Inferior parietal cortex (tissue), 1 donor: ENCODE results near the gene CBY1.

Source experiments
- DNase-seq: peaks from one replicate; pipeline ENCODE4 v3.0.0-alpha.2; 2016; ENCODE audit errors: extremely low spot score

The CBY1 gene

DNA sequence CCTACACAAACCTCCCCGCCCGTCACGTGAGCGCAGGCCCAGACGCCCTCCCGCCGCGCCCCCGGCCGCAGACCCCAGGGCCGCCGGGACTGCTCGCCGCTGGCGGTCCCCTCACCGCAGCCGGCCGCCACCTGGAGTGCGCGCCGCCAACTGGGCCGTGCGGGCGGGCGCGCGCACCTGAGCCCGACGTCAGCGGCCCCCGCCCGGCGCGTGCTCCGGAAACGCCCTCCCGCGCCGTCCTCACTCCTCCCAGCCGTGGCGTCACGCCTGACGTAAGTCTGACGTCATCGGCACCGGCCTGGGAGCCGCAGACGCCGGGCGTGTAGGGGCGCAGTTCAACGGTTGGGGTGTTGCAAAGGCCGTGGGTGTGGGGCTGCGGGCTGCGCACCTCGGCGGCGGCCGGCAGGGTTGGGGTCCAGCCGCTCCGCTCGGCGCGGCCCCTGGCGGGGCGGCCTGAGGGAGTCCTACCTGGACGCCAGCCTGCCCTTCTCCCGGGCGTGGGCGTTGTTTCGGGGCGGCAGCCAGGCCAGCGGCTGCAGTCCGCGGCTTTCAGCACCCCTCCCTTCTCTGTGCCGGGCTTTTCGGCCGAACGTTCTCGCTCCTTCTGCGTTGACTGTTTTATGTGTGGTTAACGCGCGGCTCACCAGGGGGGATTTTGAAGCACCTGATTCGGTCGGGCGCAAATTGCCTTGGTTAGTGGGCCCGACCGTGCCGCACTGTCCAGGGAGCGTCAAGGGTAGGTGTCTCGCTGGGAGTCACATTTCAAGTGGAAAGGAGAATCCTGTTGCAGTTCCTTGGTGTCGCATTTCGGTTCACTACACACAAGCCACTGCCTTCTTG, 44.6 kb downstream of the CBY1 start, which contains the start of gene JOSD1:
TSS of gene JOSD1 (minus strand) at position 155 of the 840 bp plus-strand sequence. CDS start 956 bp downstream, outside the sequence.
- peak; percentile 94 for DNase-seq

GRCh38 chr22:38704654-38705234, 48.3 kb downstream of the CBY1 start:
- no peak for DNase-seq

- peak; percentile 100 for DNase-seq
Measured at GRCh38 chr22:38705235-38706100, 49.0 kb downstream of the CBY1 start, which contains the start of gene GTPBP1. TSS of gene GTPBP1 (plus strand) at chr22:38705944. CDS start at chr22:38705956, 12 bp downstream.

DNA sequence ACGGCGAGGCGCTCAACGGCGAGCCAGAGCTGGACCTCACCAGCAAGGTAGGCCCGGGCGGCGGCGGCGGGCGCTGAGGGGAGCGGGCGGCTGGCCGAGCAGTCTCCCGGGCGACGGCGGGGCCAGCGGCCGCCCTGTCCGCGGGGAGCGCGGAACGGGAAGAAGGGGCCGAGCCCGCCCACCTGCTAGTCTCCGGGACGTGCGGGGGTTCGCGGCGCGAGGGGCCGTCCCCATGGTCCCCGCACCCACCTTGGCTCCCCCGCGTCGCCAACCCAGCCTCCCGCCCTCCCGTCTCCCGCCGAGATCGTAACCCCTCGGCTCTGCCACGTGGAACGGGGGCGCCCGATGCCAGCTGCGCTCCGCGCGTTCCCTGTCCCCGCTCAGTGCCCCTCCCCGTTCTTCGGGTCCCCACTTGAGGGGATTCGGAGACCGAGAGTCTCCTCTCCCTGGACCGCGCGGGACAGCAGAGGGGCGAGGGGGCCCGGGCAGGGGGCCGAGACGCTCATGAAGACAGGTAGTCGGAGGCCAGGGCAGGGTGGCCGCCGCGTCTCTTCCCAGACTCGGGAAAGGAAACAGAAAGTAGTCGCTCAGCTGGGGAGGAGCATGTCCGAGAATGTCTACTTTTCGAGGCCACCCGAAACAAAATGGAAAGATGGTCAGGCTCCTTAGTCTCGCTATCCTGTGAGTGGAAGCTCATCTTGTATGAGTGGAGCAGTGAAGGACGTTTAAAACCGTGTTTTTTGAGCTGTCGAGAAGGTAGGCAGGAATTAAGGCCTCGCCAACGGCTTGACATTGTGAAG, 49.9 kb downstream of the CBY1 start:
- no peak for DNase-seq

- DNase-seq = no peak
Measured at GRCh38 chr22:38706901-38707195, 50.4 kb downstream of the CBY1 start.

- DNase-seq = no peak
Measured at GRCh38 chr22:38707346-38707745, 50.9 kb downstream of the CBY1 start.

DNA sequence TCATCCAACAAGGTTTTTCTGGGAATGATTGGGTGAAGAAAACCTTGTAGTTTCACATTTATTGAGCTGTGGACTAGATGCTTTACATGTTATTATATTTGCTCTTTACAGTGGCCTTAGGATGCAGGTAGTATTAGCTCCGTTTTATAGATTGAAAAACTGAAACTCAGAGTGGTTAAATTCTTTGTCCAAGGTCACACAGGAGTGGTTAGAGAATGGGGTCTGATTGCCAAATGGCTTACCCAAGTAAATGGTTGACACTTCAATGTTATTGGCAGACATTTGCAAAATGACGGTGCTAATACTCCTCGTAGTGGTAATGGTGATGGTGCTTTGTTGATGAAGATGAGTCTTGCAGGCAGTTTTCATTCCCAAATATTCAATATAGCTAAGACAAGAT, 51.5 kb downstream of the CBY1 start:
- no peak for DNase-seq

- no peak for DNase-seq
Measured at GRCh38 chr22:38709306-38709705, 52.9 kb downstream of the CBY1 start.

- DNase-seq = no peak
Measured at GRCh38 chr22:38710351-38710750, 53.9 kb downstream of the CBY1 start.

DNA sequence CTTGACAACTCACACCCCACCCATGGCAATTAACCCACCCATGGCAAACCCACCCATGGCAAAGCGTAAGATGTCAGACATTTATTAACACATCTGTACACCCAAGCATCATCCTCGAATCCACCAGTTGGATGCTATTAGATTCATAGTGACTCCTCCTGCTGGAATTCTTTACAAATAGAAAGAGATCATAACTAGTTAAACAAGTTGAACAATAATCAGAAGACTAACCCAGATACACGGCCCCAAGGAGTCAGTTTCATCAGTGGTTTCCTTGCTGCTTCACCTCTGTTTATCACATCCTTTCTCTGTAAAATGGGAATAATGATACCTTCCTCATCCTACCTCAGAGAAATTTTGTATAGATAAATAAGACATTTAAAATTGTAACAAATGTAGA, 54.4 kb downstream of the CBY1 start:
- no peak for DNase-seq

DNA sequence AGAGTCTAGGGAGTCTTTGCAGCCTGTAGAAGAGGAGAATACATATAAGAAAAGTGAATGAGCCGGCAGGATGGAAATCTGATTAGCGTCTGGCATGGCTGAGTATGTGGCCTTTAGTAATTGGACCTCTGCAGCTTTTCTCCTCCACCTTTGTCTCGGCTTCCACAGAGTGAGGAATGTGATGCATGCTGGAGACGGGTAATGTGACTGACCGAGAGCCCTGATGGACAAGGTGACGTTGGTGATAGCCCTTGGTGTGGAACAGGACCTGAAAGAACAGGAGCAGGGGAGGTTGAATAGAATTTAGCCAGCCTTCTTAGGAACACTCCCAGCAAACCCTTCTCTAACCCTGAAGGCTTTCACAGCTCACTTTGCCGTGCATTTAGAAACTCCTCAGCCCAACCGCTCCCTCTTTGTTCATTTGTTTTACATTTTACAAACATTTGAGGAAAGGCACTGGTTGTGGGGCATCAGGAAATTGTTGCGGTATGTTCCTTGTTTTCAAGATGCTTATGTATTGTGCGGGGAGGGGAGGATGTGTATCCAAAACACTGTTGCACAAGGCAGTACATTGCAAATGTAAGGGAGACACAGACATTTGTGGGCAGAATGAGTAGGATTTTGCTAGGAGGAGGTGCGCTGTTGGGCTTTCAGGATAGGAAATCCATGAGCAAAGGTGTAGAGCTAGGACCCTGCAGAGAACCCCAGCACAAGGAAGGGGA, 56.2 kb downstream of the CBY1 start:
- DNase-seq = no peak

DNA sequence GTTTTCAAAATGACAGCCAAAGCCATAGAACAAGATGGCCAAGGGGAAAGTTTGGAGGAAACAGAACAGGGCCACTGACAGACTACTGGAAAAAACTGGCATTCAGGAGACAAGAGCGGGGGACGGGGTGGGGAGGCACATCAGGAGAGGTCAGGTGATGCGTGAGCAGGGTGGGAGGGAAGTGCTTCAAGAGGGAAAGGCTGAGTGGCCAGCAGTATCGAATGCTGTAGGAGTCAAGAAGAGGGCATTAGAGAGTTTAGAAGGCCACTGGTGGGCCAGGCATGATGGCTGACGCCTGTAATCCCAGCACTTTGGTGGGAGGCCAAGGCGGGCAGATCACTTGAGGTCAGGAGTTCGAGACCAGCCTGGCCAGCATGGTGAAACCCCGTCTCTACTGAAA, 57.5 kb downstream of the CBY1 start:
- no peak for DNase-seq

GRCh38 chr22:38715176-38715764, 58.8 kb downstream of the CBY1 start:
- no peak for DNase-seq

DNA sequence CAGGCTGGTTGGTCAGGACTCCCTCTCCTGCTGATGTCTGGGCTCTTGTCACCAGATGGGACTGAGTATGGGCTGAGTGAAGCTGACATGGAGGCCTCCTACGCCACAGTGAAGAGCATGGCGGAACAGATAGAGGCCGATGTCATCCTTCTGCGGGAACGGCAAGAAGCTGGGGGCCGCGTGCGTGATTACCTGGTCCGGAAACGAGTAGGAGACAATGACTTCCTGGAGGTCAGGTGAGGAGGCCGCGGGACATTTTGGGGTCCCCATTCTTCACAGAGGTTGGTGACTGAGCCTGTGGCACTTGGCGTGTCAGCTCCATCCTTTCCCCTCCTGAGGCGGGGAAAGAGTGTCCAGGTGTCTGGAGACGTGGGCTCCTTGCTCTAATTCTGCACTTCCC, 59.4 kb downstream of the CBY1 start:
- DNase-seq = no peak

GRCh38 chr22:38716271-38716670, 59.8 kb downstream of the CBY1 start:
- DNase-seq = no peak

DNA sequence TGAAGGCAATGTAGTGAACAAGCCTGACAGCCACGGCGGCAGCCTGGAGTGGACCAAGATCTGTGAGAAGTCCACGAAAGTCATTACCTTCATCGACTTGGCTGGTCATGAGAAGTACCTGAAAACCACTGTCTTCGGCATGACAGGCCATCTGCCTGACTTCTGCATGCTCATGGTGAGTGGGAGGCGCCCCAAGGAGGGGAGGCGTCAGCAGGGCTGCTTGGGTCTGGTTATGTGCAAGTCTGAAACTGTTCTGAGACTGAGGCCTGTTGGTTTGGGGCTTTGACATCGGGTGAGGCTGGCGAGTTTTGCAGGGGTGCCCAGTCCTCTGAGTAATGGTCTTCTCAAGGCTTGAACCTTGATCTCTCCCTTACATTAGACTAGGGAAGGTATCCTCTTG, 60.4 kb downstream of the CBY1 start:
- DNase-seq = no peak

DNA sequence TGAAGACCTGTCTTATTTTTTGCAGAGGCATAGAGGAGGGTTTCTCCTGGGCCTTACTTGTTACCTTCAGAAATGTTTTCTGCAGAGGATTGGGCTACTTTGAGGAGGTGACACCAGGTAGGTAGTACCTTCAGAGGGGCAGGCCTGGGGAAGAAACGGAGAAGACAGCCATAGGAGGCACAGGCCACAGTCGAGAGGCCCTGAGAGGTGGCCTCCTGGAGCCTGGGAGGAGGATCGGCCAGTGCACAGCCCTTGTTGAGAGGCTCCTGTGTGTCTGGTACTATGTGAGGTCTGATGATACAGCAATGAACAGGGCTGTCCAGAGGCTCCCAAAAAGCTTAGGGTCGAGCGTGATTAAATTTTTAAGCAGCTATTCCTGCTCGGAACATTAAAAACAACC, 60.8 kb downstream of the CBY1 start:
- DNase-seq = no peak

DNA sequence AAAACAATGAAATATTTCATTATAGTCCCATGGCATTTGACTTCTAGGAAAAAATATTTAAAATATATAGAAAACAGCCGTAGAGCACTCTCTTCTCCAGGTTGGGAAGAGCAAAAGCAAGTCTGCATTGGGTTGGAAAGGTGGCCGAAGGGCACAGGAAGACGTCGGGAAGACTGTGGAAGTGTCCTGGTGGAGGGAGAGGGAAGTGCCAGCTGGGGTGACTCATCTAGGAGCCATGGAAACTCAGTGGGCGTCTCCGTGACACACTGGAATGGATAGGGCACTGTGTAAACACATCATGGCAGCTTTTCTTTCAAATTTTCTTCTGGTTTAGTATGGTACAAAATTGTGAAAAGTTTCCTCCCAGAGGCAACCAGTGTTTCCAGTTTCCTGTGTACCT, 62.0 kb downstream of the CBY1 start:
- no peak for DNase-seq

DNA sequence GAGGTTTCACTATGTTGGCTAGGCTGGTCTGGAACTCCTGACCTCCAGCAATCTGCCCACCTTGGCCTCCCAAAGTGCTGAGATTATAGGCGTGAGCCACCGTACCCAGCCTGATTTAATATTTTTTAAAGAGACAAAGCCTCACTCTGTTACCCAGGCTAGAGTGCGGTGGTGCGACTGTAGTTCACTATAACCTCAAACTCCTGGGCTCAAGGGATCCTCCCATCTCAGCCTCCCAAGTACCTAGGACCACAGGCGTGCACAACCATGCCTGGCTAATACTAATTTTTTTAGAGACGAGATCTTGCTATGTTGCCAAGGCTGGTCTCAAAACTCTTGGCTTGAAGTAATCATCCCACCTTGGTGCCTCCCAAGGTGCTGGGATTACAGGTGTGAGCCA, 62.8 kb downstream of the CBY1 start:
- DNase-seq = no peak

DNA sequence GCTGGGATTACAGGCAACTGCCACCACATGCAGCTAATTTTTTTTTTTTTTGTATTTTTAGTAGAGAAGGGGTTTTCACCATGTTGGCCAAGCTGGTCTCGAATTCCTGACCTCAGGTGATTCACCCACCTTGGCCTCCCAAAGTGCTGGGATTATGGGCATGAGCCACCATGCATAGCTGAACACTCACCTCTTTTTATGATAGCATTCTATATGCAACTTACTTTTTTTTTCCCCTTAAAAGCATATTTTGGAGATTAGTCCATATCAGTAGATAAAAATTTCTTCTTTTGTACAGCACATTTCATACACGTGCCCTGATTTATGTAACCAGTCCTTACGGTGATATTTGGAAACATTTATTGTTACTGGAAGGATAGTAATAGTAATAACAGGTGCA, 63.9 kb downstream of the CBY1 start:
- no peak for DNase-seq

- DNase-seq = no peak
Measured at GRCh38 chr22:38721551-38721950, 65.1 kb downstream of the CBY1 start.
